Activated CD8-positive, alpha-beta memory T cell treated with anti-CD3 and anti-CD28 coated beads, Interleukin-2, amount 50 U/mL, for 4 hours (primary cell): Measurements from ENCODE around the gene BUD31.
"Not testable (repeated sequence)": the region's sequence is repeated elsewhere in the genome, so short reads cannot be mapped to it uniquely, and the experiment has no call there.

Source experiments
- DNase-seq: peaks from one replicate; pipeline ENCODE4 v3.0.0-alpha.2; 2020

The BUD31 gene

DNA sequence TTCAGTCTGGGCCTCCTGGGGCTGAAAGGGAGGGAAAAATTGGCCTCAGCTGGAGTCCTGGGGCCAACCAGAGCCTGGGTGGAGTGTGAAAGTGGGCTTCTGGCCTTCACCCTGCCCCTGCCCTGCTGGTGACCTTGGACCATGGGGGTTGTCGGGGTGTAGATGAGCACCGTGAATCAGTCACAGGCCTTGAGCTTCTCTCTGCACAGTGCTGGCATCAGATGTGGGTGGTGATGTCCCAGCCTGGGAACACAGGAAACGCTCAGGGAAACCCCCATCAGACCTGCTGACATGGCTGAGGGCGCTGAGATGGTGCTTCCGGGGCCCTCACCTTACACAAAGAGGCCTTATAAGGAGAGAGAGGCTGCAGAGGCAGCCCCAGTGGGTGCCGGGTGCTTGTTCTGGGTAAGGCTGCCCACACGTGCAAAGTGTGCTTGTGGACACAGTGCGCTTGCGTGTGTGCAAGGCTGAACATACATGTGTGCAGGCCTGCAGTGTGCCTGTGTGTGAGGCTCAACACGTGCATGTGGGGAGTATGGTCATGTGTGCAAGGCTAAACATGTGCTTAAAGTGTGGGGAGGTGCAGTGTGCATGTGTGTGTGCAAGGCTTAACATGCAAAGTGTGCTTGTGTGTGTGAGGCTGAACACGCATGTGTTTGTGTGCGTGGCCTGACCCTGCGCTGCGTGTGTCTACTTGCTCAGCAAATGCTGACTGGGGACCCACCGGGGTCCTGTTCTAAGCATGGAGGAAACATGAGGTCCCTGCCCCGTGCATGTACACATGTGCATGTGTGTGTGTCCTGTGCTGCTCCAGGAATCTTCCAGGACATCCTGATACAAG is 27.7 kb upstream of the BUD31 start:
- DNase-seq, result peak; percentile 83

- no peak for DNase-seq
Measured at GRCh38 chr7:99381664-99382075, 27.1 kb upstream of the BUD31 start.

- DNase-seq, result no peak
Measured at GRCh38 chr7:99383203-99383602, 25.6 kb upstream of the BUD31 start.

GRCh38 chr7:99383791-99384370 is 24.9 kb upstream of the BUD31 start:
- DNase-seq, result no peak

GRCh38 chr7:99384523-99384922 is 24.2 kb upstream of the BUD31 start:
- no peak for DNase-seq

GRCh38 chr7:99385564-99385963 is 23.2 kb upstream of the BUD31 start:
- DNase-seq, result no peak

DNA sequence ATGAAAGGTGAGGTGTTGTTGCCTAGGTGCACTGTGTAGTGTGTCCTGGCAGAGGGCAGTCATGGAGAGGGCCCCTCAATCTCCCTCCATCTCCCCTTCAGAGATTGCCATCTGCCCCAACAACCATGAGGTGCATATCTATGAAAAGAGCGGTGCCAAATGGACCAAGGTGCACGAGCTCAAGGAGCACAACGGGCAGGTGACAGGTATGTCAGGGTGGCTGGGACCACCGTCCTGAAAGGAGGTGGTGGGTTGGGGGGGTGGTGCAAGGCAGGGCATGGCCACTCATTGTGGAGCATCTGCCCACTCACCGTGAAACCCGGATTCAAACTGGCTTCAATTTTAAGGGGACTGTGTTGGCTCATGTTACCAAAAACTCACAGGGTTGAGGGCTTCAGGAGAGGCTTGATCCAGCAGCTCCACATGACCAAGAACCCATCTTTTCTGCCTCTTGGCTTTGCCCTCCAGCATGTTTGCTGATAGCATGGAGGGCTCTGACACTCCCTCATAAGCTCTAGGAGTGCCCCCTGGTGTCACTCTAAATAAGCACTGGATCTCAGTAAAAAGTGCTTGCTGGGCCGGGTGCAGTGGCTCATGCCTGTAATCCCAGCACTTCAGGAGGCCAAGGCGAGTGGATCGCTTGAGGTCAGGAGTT is 22.1 kb upstream of the BUD31 start:
- DNase-seq, result no peak

DNA sequence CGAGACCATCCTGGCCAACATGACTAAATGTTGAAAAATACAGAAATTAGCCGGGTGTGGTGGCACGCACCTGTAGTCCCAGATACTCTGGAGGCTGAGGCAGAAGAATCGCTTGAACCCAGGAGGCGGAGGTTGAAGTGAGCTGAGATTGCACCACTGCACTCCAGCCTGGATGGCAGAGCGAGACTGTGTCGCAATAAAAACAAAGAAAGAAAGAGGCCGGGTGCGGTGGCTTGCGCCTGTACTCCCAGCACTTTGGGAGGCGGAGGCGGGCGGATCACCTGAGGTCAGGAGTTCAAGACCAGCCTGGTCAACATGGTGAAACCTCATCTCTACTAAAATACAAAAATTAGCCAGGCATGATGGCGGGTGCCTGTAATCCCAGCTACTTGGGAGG is 21.5 kb upstream of the BUD31 start:
- not testable (repeated sequence) for DNase-seq

GRCh38 chr7:99387912-99388311 is 20.9 kb upstream of the BUD31 start:
- no peak for DNase-seq

DNA sequence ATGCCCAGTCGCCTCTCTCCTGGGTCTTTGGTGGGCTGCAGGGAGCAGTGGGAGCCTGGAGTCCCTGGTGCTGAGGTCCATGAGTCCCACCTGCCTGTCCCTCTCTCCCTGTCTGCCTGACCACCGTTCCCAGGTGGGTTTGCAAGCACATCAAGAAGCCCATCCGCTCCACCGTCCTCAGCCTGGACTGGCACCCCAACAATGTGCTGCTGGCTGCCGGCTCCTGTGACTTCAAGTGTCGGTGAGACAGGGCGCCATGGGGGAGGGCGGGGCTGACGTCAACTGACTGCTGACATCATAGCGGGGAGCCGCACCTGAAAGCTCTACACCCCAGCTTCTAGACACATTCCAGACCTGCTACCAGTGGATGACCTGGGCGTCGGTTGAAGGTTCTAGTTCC is 19.0 kb upstream of the BUD31 start:
- DNase-seq, result no peak

GRCh38 chr7:99390941-99391602 is 17.7 kb upstream of the BUD31 start:
- DNase-seq, result no peak

- DNase-seq, result no peak
Measured at GRCh38 chr7:99392046-99392445, 16.7 kb upstream of the BUD31 start.

- DNase-seq, result peak; percentile 81
Measured at GRCh38 chr7:99392659-99393354, 16.0 kb upstream of the BUD31 start.

GRCh38 chr7:99393355-99394187 is 15.2 kb upstream of the BUD31 start:
- no peak for DNase-seq

DNA sequence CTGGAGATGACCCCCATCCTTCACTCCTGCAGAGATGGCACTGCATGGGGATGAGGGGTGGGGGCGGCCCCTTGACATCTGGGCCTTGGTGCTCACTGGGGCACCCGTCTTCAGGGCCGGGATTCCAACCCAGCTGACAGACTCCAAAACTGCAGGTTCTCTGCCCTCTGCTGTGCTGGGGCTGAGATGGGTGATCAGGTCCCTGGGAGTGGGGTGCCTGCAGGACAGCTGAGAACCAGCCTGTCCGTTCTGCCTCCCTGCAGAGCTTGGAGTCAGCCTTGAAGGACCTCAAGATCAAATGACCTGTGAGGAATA is 14.6 kb upstream of the BUD31 start:
- no peak for DNase-seq

GRCh38 chr7:99395616-99396327 is 13.0 kb upstream of the BUD31 start:
- DNase-seq, result no peak

DNA sequence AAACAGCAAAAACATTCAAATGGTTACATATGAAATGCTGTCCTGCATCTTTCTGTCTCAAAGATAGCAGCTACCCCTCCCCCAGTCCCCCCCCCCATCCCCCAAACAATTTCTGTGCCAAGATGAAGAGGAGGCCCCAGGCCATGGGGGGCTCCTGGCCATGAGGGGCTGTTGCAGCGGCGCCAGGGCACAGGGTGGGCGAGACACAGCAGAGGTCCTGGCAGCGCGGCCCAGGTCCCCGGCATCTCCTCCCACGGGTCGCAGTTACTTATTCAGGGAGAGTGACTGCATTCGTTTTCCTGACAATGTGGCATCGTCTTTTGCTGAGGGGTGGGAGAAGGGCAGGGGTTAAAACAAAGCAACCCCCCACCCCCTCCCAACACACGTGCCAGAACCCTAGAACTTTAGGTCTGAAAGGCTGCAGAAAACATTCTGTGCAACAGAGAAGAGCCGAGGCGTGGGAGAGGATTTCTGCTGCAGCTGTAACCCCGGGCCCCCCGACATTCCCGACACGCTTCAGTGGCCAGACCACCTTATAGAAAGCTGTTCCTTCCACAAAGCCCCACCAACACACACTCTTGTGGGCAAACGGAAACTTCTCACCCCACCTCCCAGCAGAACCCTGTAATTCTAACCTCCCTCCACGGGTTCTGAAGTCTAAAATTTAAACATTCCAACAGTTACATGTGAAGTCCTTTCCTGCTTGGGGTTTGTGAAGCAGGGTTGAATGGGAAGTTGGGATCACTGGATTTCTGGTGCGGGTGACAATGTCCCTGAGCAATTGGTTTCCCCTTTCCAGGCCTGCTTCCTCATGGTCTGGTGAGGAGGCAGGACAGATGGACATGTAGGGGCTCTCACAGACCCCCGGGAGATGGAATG is 12.1 kb upstream of the BUD31 start:
- no peak for DNase-seq

GRCh38 chr7:99397297-99397983 is 11.3 kb upstream of the BUD31 start:
- DNase-seq, result no peak

- no peak for DNase-seq
Measured at GRCh38 chr7:99398891-99399445, 9.8 kb upstream of the BUD31 start.

- no peak for DNase-seq
Measured at GRCh38 chr7:99399597-99399996, 9.2 kb upstream of the BUD31 start.
